ENCODE results near the gene GPATCH1.
"Not testable (repeated sequence)": the region's sequence is repeated elsewhere in the genome, so short reads cannot be mapped to it uniquely, and the experiment has no call there.

The GPATCH1 gene

GRCh38 chr19:33080761-33081681, at the start of gene GPATCH1:
Gene GPATCH1, plus strand, starts transcription at chr19:33081181. Its CDS starts 13 bp downstream, at chr19:33081194.
- DNase-seq (ENCODE audit: low spot score), result peak; percentile 90

GRCh38 chr19:33032218-33032781, 48.7 kb upstream of the GPATCH1 start:
- DNase-seq (ENCODE audit: low spot score), result no peak

GRCh38 chr19:33035461-33035860, 45.5 kb upstream of the GPATCH1 start:
- no peak for DNase-seq (ENCODE audit: low spot score)

- DNase-seq (ENCODE audit: low spot score), result not testable (repeated sequence)
Observed at GRCh38 chr19:33036370-33037167, 44.4 kb upstream of the GPATCH1 start.

DNA sequence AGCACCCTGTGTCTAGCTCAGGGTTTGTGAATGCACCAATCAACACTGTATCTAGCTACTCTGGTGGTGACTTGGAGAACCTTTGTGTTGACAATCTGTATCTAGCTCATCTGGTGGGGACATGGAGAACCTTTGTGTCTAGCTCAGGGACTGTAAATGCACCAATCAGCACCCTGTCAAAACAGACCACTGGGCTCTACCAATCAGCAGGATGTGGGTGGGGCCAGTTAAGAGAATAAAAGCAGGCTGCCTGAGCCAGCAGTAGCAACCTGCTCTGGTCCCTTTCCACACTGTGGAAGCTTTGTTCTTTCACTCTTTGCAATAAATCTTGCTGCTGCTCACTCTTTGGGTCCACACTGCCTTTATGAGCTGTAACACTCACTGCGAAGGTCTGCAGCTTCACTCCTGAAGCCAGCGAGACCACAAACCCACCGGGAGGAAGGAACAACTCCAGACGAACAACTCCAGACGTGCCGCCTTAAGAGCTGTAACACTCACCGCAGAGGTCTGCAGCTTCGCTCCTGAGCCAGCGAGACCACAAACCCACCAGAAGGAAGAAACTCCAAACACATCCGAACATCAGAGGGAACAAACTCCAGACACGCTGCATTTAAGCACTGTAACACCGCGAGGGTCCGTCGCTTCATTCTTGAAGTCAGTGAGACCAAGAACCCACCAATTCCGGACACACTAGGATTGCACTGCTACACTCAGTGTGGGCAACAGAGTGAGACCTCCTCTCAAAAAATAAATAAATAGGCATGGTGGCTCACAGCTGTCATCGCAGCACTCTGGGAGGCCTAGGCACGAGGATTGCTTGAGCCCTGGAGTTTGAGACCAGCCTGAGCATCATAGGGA, 43.6 kb upstream of the GPATCH1 start:
- not testable (repeated sequence) for DNase-seq (ENCODE audit: low spot score)

DNA sequence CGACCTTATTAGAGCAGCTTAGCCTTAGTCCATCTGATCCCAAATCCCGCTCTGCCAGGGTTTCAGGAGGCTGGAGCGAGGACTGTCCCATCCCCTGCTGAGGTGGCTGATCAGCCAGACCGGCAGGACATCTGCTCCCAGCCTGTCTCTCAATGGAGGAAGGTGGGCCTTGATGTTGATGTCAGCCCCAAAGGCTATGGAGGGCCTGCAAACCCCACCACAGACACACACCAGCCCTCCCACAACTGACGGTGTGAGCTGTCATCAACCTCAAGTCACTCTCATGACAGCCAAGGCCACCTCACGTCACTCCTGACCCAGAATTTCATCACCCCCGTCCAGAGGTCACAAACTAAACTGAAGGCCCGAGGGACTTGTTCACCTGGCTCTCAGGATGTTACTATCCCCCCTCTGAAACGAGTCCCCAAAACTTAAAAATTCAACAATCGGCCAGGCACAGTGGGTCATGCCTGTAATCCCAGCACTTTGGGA, 41.8 kb upstream of the GPATCH1 start:
- DNase-seq (ENCODE audit: low spot score), result no peak

DNA sequence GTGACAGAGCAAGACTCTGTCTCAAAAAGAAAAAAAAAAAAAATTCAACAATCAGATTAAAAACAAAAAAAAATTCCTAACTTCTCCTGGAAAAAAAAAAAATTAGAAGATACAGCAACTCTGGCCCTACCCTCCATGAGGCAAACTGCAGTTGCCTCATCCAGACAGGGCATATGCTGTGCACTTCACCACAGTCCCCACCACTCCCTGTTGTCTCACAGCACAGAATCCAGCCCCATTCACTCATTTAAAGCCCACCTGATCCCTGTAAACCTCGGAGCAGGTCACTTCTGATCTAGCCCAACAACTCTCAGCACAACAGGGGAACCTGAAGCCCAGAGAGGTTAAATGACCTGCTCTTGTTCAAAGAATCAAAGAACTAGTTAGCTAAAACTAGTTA, 41.2 kb upstream of the GPATCH1 start:
- DNase-seq (ENCODE audit: low spot score), result no peak

- no peak for DNase-seq (ENCODE audit: low spot score)
Observed at GRCh38 chr19:33040994-33041827, 39.8 kb upstream of the GPATCH1 start.

DNA sequence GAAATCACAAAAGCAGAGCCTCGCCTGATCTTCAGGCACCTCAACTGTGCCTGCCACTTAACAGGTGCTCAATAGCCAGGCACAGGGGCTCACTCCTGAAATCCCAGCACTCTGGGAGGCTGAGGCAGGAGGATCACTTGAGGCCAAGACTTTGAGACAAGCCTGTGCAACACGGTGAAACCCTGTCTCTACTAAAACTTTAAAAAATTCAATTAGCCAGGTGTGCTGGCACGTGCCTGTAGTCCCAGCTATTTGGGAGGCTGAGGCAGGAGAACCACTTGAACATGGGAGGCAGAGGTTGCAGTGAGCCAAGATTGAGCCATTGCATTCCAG, 39.2 kb upstream of the GPATCH1 start:
- DNase-seq (ENCODE audit: low spot score), result not testable (repeated sequence)

GRCh38 chr19:33047422-33047821, 33.6 kb upstream of the GPATCH1 start:
- DNase-seq (ENCODE audit: low spot score), result no peak

DNA sequence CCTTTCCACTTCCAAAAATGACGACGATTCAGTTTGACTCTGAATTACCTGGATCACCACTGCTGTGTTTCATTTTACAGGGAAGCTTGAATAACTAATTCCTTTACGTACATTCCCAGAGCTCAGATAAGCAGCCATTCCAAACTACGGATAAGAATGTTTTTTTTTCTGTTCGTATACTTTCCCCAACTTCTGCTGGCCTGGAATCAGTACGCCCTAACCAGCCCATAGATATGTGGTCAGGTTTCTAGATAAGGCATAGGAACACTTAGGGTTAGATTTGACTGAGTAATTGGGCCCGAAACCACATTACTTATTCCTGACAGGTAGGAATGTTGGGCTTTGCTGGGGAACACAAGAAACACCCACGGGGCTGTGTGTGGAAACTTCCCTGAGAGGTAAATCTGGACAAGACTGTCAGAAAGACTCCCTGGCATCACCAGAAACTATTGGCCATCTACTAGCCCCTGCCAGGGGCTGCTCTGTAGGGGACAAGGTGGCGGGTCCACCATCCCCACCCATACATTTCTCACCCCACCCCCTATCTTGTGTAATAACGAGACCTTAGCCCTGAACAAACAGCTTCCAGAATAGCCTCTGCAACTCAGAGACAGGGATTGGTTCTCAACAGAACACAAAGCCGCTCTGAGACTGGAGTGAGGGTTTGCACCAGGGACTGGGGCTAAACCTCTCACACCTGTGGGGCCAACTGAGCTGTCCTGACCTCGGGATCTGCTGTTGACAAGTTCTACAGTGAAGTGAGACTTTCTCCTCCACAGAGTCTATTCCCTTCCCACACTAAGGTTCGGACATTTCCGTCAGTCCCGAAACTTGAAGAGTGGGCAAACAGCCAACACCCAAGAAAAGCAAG, 31.9 kb upstream of the GPATCH1 start:
- no peak for DNase-seq (ENCODE audit: low spot score)

- no peak for DNase-seq (ENCODE audit: low spot score)
Observed at GRCh38 chr19:33050110-33050509, 30.9 kb upstream of the GPATCH1 start.

DNA sequence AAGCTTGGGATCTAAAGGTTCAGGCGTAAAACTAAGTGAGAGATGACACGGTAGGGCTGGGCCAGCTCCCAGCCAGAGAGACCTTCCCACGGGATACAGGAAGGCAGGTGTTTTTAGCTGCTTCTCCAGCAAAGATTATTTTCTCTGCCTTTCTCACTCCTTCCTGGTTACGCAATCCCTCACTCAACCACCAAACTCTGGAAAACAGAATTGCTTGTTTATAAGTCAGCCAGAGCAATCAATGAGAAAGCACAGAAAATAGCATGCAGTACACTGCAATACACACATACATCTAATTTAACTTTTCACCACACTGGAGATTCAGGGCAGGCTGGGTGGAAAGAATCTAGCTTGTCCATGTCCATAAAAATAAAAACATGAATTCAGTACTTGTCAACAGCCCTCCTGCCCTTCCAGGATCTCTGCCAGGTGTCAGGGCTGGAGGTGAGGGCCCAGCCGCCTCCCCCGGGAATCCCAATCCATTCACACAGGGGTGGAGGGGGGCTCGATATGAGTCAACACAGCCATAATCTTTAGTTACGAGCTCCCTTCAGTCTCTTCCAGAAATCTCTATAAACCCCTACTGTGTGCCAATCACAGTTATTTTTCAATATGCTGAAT, 28.5 kb upstream of the GPATCH1 start:
- no peak for DNase-seq (ENCODE audit: low spot score)

GRCh38 chr19:33054623-33055022, 26.4 kb upstream of the GPATCH1 start:
- DNase-seq (ENCODE audit: low spot score), result no peak

DNA sequence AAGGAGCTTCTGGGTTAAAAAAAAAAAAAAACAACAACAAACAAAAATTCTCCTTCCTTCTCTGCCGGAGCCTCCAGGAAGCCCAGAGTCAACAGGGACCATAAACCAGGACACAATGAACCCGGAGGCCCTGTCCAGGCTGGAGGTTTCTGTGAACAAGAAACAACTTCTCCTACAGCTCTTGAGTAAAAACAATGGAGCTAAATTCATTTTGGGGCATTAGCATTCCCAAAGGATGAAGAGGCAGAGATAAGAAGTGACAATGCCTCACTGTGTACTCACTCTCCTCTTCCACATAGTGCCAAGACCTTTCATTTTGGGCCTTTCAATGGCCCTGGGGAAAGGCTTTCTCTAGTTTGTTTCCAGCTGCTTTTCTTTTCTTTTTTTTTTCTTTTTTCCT, 25.3 kb upstream of the GPATCH1 start:
- DNase-seq (ENCODE audit: low spot score), result no peak

- no peak for DNase-seq (ENCODE audit: low spot score)
Observed at GRCh38 chr19:33060586-33060985, 20.4 kb upstream of the GPATCH1 start.

DNA sequence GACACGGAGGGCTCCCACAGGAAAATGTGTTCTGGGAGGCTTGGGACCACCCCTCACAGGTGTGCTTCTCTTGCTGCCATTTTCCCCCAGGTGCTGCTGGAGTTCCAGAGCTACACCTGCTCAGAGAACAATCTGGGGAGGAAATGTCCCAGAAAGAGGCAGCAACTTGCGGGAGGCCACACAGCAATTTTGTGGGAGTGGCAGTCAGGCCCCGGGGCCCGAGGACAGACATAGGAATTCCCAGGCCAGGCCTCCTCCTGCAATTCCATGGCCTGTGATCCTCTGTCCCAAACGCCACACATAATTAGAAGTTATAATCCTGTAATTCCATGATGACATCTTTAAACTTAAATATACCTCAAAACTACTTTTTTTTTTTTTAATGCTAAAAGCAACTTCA, 18.1 kb upstream of the GPATCH1 start:
- no peak for DNase-seq (ENCODE audit: low spot score)

DNA sequence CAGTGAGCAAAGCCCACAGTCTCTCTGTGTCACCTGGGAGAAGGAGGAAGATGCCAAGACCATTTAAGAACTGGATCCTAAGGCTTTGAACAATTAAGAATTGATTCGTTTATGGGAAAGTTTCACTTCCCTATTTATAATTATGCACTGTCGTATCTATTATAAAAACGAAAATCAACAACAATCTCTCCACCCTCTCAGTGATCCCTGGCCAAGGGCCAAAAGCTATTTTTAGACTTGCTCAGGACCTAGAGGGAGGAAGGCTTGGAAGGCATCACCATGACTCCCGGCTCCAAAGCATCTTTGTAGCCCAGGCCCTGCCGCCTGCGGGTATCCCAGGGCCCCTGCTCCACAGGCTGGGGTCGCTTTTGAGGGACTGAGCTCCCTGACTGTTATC, 17.6 kb upstream of the GPATCH1 start:
- peak; percentile 39 for DNase-seq (ENCODE audit: low spot score)

DNA sequence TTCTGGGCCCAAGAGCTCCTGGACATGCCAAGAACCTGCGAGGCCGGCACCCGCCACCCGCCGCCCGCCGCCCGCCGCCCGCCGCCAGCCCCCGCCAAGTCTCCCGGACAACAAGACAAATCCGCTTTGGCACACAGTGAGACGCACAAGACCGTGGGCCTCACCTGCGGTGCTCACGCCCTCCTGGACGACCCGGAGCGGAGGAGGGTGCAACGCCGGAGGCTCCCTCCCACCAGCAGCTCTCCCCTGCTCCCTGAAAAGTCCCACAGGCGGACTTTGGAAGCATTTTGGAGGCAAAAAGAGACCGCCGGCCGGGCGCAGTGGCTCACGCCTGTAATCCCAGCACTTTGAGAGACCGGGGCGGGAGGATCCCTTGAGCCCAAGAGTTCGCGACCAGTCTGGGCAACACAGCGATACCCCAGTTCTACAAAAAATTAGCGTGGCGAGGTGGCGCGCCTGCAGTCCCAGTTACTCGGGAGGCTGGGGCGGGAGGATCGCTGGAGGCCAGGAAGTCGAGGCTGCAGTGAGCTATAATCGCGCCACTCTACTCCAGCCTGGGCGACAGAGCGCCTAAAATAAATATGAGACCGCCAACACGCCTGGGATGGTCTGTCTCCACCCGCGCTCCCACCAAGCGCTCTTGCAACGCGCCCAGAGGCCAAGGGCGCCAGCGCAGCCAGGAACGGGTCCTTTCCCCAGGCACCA, 17.1 kb upstream of the GPATCH1 start:
- no peak for DNase-seq (ENCODE audit: low spot score)
